T-cell (primary cell): ENCODE results near the gene AIRE. TPM values are rescaled to one million over a fixed set of nuclear protein-coding genes. Genes with fewer than 3 reads are reported as not detected.
A peak's percentile ranks its signal among the peaks of the same experiment; 100 is the strongest.

ENCODE experiments used
- ATAC-seq, 4 experiments: fragments of 200-7000 bp in 3 of 4; fragments of 150-1000 bp in 1 of 4; cut with Tn5 transposase; replicated peaks in 1 of 4; 1 replicate in 3 of 4; 2 replicates in 1 of 4; pipeline ENCODE4 v1.10.0; 2021; ENCODE audit warnings: moderate library complexity in 3 of 4, mild to moderate bottlenecking in 2 of 4, moderate number of reproducible peaks in 1 of 4
- CTCF ChIA-PET, 2 donors: fragments of 300-600 bp; sonication (Branson Sonifier 250); formaldehyde crosslinking; loops; one replicate each; lab custom pipeline; 2022; ENCODE audit warnings: antibody characterized with exemption in 2 of 2; lab: Charles Lee
- POLR2A ChIA-PET, 2 donors: fragments of 300-600 bp; sonication (Branson Sonifier 250); formaldehyde crosslinking; loops; one replicate each; lab custom pipeline; 2022; ENCODE audit warnings: antibody characterized with exemption in 2 of 2; lab: Charles Lee
- DNase-seq, 35 experiments: peaks; one replicate each; pipeline versions ENCODE4 v3.0.0 to v3.0.0-alpha.2; 2013 to 2023
- H3K27ac ChIP-seq: one replicate; pipeline ENCODE4 v1.5.1; 2013; ENCODE audit warnings: low read length
- H3K27me3 ChIP-seq, 2 experiments: replicated peaks in 1 of 2; 1 replicate in 1 of 2; 2 replicates in 1 of 2; pipeline versions ENCODE4 v1.6.1 to v1.7.0; 2013; ENCODE audit warnings: low read length in 1 of 2, mixed read lengths in 1 of 2; ENCODE audit not compliant: control insufficient read depth in 2 of 2, insufficient read depth in 2 of 2; ENCODE audit errors: extremely low read depth in 1 of 2
- H3K36me3 ChIP-seq, 2 donors: 1 replicate in 1 of 2; 2 replicates in 1 of 2; pipeline versions ENCODE4 v1.6.1 to v1.7.0; 2013; ENCODE audit warnings: low read length in 1 of 2; ENCODE audit not compliant: control insufficient read depth in 2 of 2, insufficient read depth in 1 of 2; ENCODE audit errors: extremely low read depth in 1 of 2
- H3K4me1 ChIP-seq, 2 experiments: 1 replicate in 1 of 2; 2 replicates in 1 of 2; pipeline versions ENCODE4 v1.6.1 to v1.7.0; 2013; ENCODE audit warnings: low read length in 2 of 2, mixed read lengths in 1 of 2; ENCODE audit not compliant: insufficient read depth in 2 of 2, control insufficient read depth in 1 of 2; ENCODE audit errors: extremely low read depth in 1 of 2
- H3K4me3 ChIP-seq, 2 donors: 1 replicate in 1 of 2; 2 replicates in 1 of 2; pipeline versions ENCODE4 v1.5.1 to v1.7.0; 2013; ENCODE audit warnings: mild to moderate bottlenecking in 2 of 2, low read length in 1 of 2, moderate library complexity in 1 of 2; ENCODE audit not compliant: control insufficient read depth in 1 of 2; ENCODE audit errors: extremely low read depth in 1 of 2
- H3K9me3 ChIP-seq: 2 replicates; pipeline ENCODE4 v1.7.0; 2013
- H3K27ac Mint-ChIP-seq, 2 donors: one replicate each; pipeline ENCODE4 v1.8.0; 2020 to 2021; ENCODE audit warnings: mild to moderate bottlenecking in 2 of 2, mixed read lengths in 2 of 2
- H3K27me3 Mint-ChIP-seq, 2 donors: one replicate each; pipeline ENCODE4 v1.8.0; 2021 to 2022; ENCODE audit warnings: mixed read lengths in 2 of 2
- H3K36me3 Mint-ChIP-seq: one replicate; pipeline ENCODE4 v1.8.0; 2021; ENCODE audit warnings: mixed read lengths
- H3K4me1 Mint-ChIP-seq, 3 donors: one replicate each; pipeline ENCODE4 v1.8.0; 2020 to 2022; ENCODE audit warnings: mixed read lengths in 3 of 3, mild to moderate bottlenecking in 1 of 3
- H3K4me3 Mint-ChIP-seq, 3 donors: one replicate each; pipeline ENCODE4 v1.8.0; 2020 to 2022; ENCODE audit warnings: mild to moderate bottlenecking in 3 of 3, mixed read lengths in 3 of 3, moderate library complexity in 3 of 3
- H3K9me3 Mint-ChIP-seq, 3 donors: one replicate each; pipeline ENCODE4 v1.8.0; 2020 to 2022; ENCODE audit warnings: mixed read lengths in 3 of 3
- WGBS: methylation state at CpG from one replicate; pipeline ENCODE4 v1.1.5; 2013; ENCODE audit warnings: missing lambda C conversion rate; ENCODE audit not compliant: insufficient coverage; 5-methylcytosine and 5-hydroxymethylcytosine counted together
- total RNA-seq, 35 experiments: library from RNA in 6 of 35; stranded (reverse) in 6 of 35; fragments of 120-200 nt in 1 of 35; gene quantifications; one replicate each; pipeline versions ENCODE4 v1.2.1 to v1.2.4 and lab custom pipeline; 2013 to 2026

AIRE gene
- total RNA-seq, 5 donors from 2014 or later (not counting 1 experiment from before 2014, with no cell fraction given): 0.10 to 1.2 (median 0.47) TPM; not detected in 1

DNA sequence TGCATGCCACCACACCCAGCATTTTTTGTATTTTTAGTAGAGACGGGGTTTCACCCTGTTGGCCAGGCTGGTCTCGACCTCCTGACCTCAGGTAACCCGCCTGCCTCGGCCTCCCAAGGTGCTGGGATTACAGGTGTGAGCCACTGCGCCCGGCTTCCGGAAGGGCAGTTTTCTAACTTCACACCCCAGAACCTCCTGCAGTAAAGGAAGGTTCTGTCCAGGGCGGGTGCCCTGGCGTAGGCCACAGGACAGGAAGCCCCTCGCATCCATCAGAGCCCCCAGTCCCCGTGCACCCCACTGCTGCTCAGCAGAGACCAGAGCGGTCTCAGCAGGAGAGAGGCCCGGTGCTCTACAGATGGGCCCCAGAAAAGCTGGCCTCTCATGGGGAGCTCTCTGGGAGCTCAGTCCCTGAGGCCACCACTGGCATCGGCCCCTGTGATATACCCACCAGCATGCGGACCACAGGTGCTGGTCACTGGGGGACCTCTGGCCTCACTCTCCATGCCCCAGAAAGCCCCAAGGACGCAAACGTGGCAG is 19.9 kb upstream of the AIRE start:
- Histone ChIP-seq H3K27me3 (peaks cover 0 to 10% of the 10 kb centered on the region in 2 experiments), H3K4me1 (no peaks in the 10 kb centered on the region), H3K36me3 (no peaks in the 10 kb centered on the region), H3K9me3 (no peaks in the 10 kb centered on the region), H3K4me3 (no peak overlapping the region), H3K27ac (no peak overlapping the region)
- no peaks in the 10 kb centered on the region for H3K4me1 Mint-ChIP-seq
- ChIA-PET POLR2A (no interaction called here), CTCF (no interaction called here)
- DNase-seq (no peak), ATAC-seq (no peak)
- H3K9me3 Mint-ChIP-seq: no peaks in the 10 kb centered on the region
- H3K27ac Mint-ChIP-seq: no peak overlapping the region
- H3K36me3 Mint-ChIP-seq: no peaks in the 10 kb centered on the region
- 84% methylated on average over 16 of the region's 17 CpGs for WGBS
- no peaks in the 10 kb centered on the region for H3K27me3 Mint-ChIP-seq
- H3K4me3 Mint-ChIP-seq: no peak overlapping the region

DNA sequence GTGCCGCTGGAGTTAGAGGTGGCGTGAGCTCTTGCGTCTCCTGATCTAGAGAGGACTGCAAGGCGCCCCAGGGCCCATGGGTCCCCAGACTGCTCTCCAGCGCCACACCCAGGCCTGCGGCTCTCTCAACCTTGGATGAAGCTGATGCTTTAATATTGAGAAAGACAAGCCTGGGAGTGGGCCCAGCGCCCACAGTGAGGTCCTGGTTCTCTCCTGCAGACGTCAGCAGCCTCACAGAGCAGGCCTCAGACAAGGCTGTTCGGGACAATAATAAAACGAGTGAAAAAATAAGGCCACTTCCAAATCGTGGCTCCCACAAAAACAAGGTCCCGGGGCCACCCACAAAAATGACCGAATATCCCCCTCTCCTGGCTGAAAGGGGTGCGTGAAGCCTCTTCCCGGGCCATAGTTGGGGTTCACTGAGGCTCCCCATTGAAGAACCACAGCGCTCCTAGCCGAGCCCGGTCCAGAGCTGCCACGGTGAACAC is 18.0 kb upstream of the AIRE start:
- H3K4me3 ChIP-seq: no peak overlapping the region
- no peaks in the 10 kb centered on the region for H3K36me3 Mint-ChIP-seq
- H3K27me3 Mint-ChIP-seq: no peaks in the 10 kb centered on the region
- CTCF ChIA-PET: interaction anchor here in 1 of 2 donors (0.6 kb wide), 1 partner anchor 208 kb away, joined by 3 read pairs; no protein-coding TSS in a partner anchor
- peaks cover 0 to 13% of the 10 kb centered on the region in 2 experiments for H3K27me3 ChIP-seq
- H3K4me1 Mint-ChIP-seq: no peaks in the 10 kb centered on the region
- no peaks in the 10 kb centered on the region for H3K4me1 ChIP-seq
- no peak overlapping the region for H3K4me3 Mint-ChIP-seq
- no peaks in the 10 kb centered on the region for H3K9me3 Mint-ChIP-seq
- no peak overlapping the region for H3K27ac Mint-ChIP-seq
- H3K36me3 ChIP-seq: no peaks in the 10 kb centered on the region
- 76% methylated on average over 15 of the region's 19 CpGs for WGBS
- H3K9me3 ChIP-seq: no peaks in the 10 kb centered on the region
- no peak overlapping the region for H3K27ac ChIP-seq
- peak in 12 of 35 experiments; percentile 4 to 48 (median 14) for DNase-seq
- POLR2A ChIA-PET: no interaction called here
- ATAC-seq: peak; percentile 31 to 53 (median 36)

DNA sequence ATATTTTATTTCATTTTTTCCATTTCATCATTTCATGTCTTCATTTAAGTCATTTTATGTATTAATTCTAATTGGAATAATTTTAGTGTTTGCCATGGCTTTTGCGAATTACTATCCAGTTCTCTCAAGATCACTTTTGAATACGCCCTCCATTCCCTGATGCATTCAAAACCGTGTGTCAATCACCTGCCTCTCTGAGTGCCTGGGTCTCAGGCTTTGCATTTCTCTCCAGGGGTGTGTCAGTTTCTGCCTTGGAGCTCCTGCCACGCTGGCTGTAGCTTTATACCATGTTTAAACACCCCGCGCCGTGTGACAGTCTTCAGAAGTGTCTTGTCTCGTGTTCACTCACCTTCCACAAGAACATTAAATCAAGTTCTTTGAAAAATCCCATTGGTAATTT is 16.6 kb upstream of the AIRE start:
- H3K27me3 Mint-ChIP-seq: no peaks in the 10 kb centered on the region
- CTCF ChIA-PET: no interaction called here
- WGBS: 81% methylated on average over 2 of the region's 8 CpGs
- Histone ChIP-seq H3K27me3 (peaks cover 0 to 20% of the 10 kb centered on the region in 2 experiments), H3K9me3 (no peaks in the 10 kb centered on the region), H3K4me3 (no peak overlapping the region), H3K36me3 (no peaks in the 10 kb centered on the region), H3K27ac (no peak overlapping the region), H3K4me1 (no peaks in the 10 kb centered on the region)
- no peak for ATAC-seq
- H3K4me3 Mint-ChIP-seq: no peak overlapping the region
- POLR2A ChIA-PET: no interaction called here
- no peak overlapping the region for H3K27ac Mint-ChIP-seq
- H3K9me3 Mint-ChIP-seq: no peaks in the 10 kb centered on the region
- no peak for DNase-seq
- H3K4me1 Mint-ChIP-seq: no peaks in the 10 kb centered on the region
- H3K36me3 Mint-ChIP-seq: no peaks in the 10 kb centered on the region

DNA sequence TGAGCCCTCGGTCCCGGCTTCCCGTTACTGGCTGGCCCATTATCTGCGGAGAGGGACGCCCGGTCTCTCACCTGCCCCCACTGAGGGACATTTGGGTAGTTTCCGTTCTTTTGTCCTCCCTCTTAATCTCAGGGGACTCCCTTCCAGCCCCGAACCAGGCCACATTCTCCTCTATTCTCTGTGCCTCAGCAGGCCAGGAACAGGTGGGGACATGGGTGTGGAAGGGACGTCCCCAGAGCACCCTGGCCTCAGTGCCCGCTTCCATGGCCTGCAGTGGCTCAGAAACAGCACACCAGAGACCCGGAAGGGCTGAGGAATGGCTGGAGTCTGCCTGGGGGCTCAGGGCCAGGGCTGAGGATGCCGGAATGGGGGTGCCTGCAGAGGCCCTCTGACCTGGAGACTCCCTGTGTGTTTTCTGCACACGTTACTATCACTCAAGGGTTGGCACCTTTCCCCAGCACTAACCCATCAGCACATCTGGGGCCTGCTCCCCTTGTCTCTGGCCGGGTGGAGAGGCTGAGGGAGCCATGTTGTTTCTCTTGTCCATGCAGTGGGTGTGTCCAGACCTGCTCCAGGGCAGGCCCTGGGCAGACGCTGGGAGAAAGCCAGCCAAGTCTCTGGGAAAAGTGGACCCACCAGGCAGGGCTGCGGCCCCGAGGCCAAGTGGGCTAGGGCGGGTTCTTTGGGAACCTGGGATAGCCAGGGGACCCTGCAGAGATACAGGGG is 14.0 kb upstream of the AIRE start:
- Histone ChIP-seq H3K27me3 (peaks cover 0 to 19% of the 10 kb centered on the region in 2 experiments), H3K9me3 (no peaks in the 10 kb centered on the region), H3K27ac (no peak overlapping the region), H3K36me3 (no peaks in the 10 kb centered on the region), H3K4me3 (no peak overlapping the region), H3K4me1 (no peaks in the 10 kb centered on the region)
- Mint-ChIP-seq H3K27me3 (no peaks in the 10 kb centered on the region), H3K36me3 (no peaks in the 10 kb centered on the region), H3K9me3 (no peaks in the 10 kb centered on the region), H3K4me3 (no peak overlapping the region), H3K27ac (no peak overlapping the region), H3K4me1 (no peaks in the 10 kb centered on the region)
- ATAC-seq: no peak
- no peak for DNase-seq
- WGBS: 77% methylated on average over 14 of the region's 18 CpGs
- CTCF ChIA-PET: no interaction called here
- POLR2A ChIA-PET: no interaction called here

DNA sequence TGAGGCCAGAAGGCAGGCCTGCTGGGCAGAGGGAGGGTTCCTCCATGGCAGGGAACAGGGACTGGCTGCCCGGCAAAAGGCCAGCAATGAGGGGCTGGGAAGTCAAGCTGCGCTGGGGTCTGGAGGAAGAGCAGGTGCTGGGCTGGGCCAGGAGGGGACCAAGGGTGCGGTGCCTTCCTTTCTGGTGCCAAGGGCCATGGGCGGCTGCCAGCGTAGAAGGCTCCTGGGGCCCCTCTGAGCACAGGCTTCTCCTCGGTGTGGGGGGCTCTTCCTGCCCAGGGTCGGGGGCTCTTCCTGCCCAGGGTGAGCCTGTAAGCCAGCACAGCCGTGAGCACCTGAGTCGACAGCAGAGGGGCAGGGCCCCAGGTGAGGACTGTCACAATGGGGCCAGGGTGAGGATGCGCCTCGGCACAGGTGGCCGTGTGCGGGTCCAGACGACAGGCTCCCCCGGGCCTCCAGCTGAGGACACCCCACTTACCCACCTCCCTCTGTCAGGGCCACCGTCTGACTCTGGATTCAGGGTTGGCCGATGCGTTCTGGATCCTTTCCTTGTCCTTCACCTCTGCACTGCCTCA is 13.3 kb upstream of the AIRE start:
- Histone ChIP-seq H3K4me3 (no peak overlapping the region), H3K27ac (no peak overlapping the region), H3K4me1 (no peaks in the 10 kb centered on the region), H3K36me3 (no peaks in the 10 kb centered on the region), H3K27me3 (peaks cover 0 to 18% of the 10 kb centered on the region in 2 experiments), H3K9me3 (no peaks in the 10 kb centered on the region)
- ATAC-seq (no peak), DNase-seq (no peak)
- H3K4me1 Mint-ChIP-seq: no peaks in the 10 kb centered on the region
- 90% methylated on average over 18 of the region's 18 CpGs for WGBS
- no peaks in the 10 kb centered on the region for H3K36me3 Mint-ChIP-seq
- CTCF ChIA-PET: interaction anchor here in 1 of 2 donors (0.5 kb wide), 1 partner anchor 217 kb away, joined by 4 read pairs; no protein-coding TSS in a partner anchor
- no peak overlapping the region for H3K27ac Mint-ChIP-seq
- no peak overlapping the region for H3K4me3 Mint-ChIP-seq
- POLR2A ChIA-PET: no interaction called here
- H3K27me3 Mint-ChIP-seq: no peaks in the 10 kb centered on the region
- H3K9me3 Mint-ChIP-seq: no peaks in the 10 kb centered on the region

DNA sequence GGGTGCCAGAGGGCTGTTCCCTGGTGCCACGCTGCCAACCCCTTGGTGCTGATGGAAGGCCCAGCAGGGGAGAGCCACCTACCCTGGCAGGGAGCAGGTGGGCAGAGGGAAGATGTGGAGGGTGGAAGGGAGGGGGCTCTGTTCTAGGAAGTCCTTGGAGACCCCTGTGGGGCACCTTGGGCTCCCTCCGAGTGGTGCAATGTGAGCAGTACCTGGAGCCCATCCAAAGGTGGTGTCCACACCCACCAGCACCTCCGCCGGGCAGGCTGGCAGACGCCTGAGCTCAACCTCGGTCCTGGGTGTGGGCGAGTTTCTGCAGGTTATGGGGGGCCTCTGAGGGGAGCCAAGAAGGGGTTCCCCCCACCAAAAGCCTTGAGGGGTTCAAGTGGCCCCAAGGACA is 12.6 kb upstream of the AIRE start:
- no peaks in the 10 kb centered on the region for H3K9me3 Mint-ChIP-seq
- DNase-seq: no peak
- ChIA-PET CTCF (interaction anchor here in 1 of 2 donors (0.5 kb wide), 1 partner anchor 216 kb away, joined by 4 read pairs; no protein-coding TSS in a partner anchor), POLR2A (no interaction called here)
- H3K4me1 ChIP-seq: no peaks in the 10 kb centered on the region
- no peak overlapping the region for H3K27ac ChIP-seq
- H3K36me3 ChIP-seq: no peaks in the 10 kb centered on the region
- no peak overlapping the region for H3K4me3 Mint-ChIP-seq
- no peaks in the 10 kb centered on the region for H3K27me3 Mint-ChIP-seq
- no peak for ATAC-seq
- peaks cover 0 to 18% of the 10 kb centered on the region in 2 experiments for H3K27me3 ChIP-seq
- no peak overlapping the region for H3K27ac Mint-ChIP-seq
- H3K9me3 ChIP-seq: no peaks in the 10 kb centered on the region
- H3K36me3 Mint-ChIP-seq: no peaks in the 10 kb centered on the region
- 100% methylated on average over 3 of the region's 7 CpGs for WGBS
- H3K4me1 Mint-ChIP-seq: no peaks in the 10 kb centered on the region
- H3K4me3 ChIP-seq: no peak overlapping the region
